Effector CD4-positive, alpha-beta T cell (primary cell): ENCODE results near the gene ANKRD39.
A peak's percentile ranks its signal among the peaks of the same experiment; 100 is the strongest.
"Not testable (repeated sequence)": the region's sequence is repeated elsewhere in the genome, so short reads cannot be mapped to it uniquely, and the experiment has no call there.

ENCODE experiments used
- DNase-seq: peaks from one replicate; pipeline ENCODE4 v3.0.0-alpha.2; 2020

Gene ANKRD39

GRCh38 chr2:96807127-96807471 lies 50.7 kb downstream of the ANKRD39 start:
- DNase-seq, result no peak

GRCh38 chr2:96806468-96807126 lies 51.2 kb downstream of the ANKRD39 start:
- DNase-seq, result peak; percentile 25

- DNase-seq, result not testable (repeated sequence)
These were observed 51.9 kb downstream of the ANKRD39 start for GRCh38 chr2:96805946-96806345.

GRCh38 chr2:96804986-96805385 lies 52.8 kb downstream of the ANKRD39 start:
- no peak for DNase-seq

GRCh38 chr2:96802721-96803120 lies 55.1 kb downstream of the ANKRD39 start:
- DNase-seq, result no peak

GRCh38 chr2:96801786-96802595 lies 55.8 kb downstream of the ANKRD39 start:
- no peak for DNase-seq

GRCh38 chr2:96801005-96801785 lies 56.6 kb downstream of the ANKRD39 start:
- DNase-seq, result peak; percentile 57

GRCh38 chr2:96800061-96801004 lies 57.5 kb downstream of the ANKRD39 start:
- DNase-seq, result no peak

- DNase-seq, result no peak
These were observed 58.2 kb downstream of the ANKRD39 start for GRCh38 chr2:96799623-96799935.

GRCh38 chr2:96798733-96799622 lies 58.8 kb downstream of the ANKRD39 start:
- no peak for DNase-seq
